Endothelial cell of umbilical vein (primary cell): ENCODE data around the gene IGF2BP2. TPM values are rescaled to one million over a fixed set of nuclear protein-coding genes. Genes with fewer than 3 reads are reported as not detected.

Experiments used
- BruUV-seq: library from RNA; stranded (reverse); fragments of 400-500 nt; replicated peaks from 2 replicates; lab custom pipeline; 2021; lab: Mats Ljungman, UMichigan
- CTCF ChIA-PET: fragments of 300-600, 350-600 bp; sonication (Branson Sonifier 250); formaldehyde crosslinking; loops from one replicate; lab custom pipeline; 2021; ENCODE audit warnings: antibody characterized with exemption, inconsistent platforms; lab: Charles Lee
- POLR2A ChIA-PET: fragments of 300-600, 350-600 bp; sonication (Branson Sonifier 250); formaldehyde crosslinking; loops from one replicate; lab custom pipeline; 2021; ENCODE audit warnings: antibody characterized with exemption, inconsistent platforms; lab: Charles Lee
- DNase-seq: peaks from one replicate; pipeline ENCODE4 v3.0.0-alpha.2; 2011; ENCODE audit warnings: low read depth, low spot score
- FAIRE-seq: peaks from 2 replicates; lab custom pipeline; 2011; peaks lifted over from hg19 to GRCh38; lab: Jason Lieb, UNC
- H2AFZ ChIP-seq: 2 replicates; pipeline ENCODE4 v1.6.0; 2012; ENCODE audit warnings: low read depth, low read length, control low read depth, inconsistent platforms
- H3K27ac ChIP-seq: 2 replicates; pipeline ENCODE4 v1.5.1; 2011; ENCODE audit warnings: low read depth, mild to moderate bottlenecking, control low read depth, low read length, moderate library complexity; ENCODE audit not compliant: insufficient read depth
- H3K27me3 ChIP-seq, 2 experiments: 2 replicates each; pipeline versions ENCODE4 v1.6.0 to v1.6.1; 2011; ENCODE audit warnings: low read length in 2 of 2, mixed read lengths in 1 of 2; ENCODE audit not compliant: control insufficient read depth in 2 of 2, insufficient read depth in 2 of 2
- H3K36me3 ChIP-seq, 2 experiments: 2 replicates in 1 of 2; 3 replicates in 1 of 2; pipeline ENCODE4 v1.5.1; 2011; ENCODE audit warnings: low read length in 2 of 2, mild to moderate bottlenecking in 1 of 2, moderate library complexity in 1 of 2; ENCODE audit not compliant: control insufficient read depth in 2 of 2, insufficient read depth in 2 of 2; ENCODE audit errors: extremely low read depth in 1 of 2
- H3K4me1 ChIP-seq: 3 replicates; pipeline ENCODE4 v1.5.1; 2011; ENCODE audit warnings: mild to moderate bottlenecking, low read length; ENCODE audit not compliant: control insufficient read depth, insufficient read depth; ENCODE audit errors: extremely low read depth
- H3K4me2 ChIP-seq: 2 replicates; pipeline ENCODE4 v1.6.1; 2011; ENCODE audit warnings: low read length, control low read depth, mixed read lengths; ENCODE audit not compliant: insufficient read depth
- H3K4me3 ChIP-seq, 3 experiments: fragments of 200-600 bp in 1 of 3; sonication (generic), shearing (Covaris generic) in 1 of 3; replicated peaks in 1 of 3; 2 replicates each; pipeline ENCODE4 v1.5.1; 2011 to 2016; ENCODE audit warnings: control low read depth in 3 of 3, low read length in 3 of 3, mild to moderate bottlenecking in 2 of 3, inconsistent platforms in 1 of 3, low read depth in 1 of 3, moderate library complexity in 1 of 3; ENCODE audit not compliant: insufficient read depth in 1 of 3
- H3K79me2 ChIP-seq: 2 replicates; pipeline ENCODE4 v1.6.0; 2012; ENCODE audit warnings: low read length, inconsistent platforms; ENCODE audit not compliant: control insufficient read depth, insufficient read depth
- H3K9ac ChIP-seq: replicated peaks from 2 replicates; pipeline ENCODE3; 2011; ENCODE audit warnings: low read length, control low read depth; ENCODE audit not compliant: insufficient read depth; ENCODE audit errors: extremely low read depth
- H3K9me1 ChIP-seq: replicated peaks from 3 replicates; pipeline ENCODE4 v1.6.0; 2011; ENCODE audit warnings: mild to moderate bottlenecking, low read length; ENCODE audit not compliant: control insufficient read depth, insufficient read depth; ENCODE audit errors: extremely low read depth
- H3K9me3 ChIP-seq: replicated peaks from 2 replicates; pipeline ENCODE4 v1.5.1; 2012; ENCODE audit warnings: low read length, inconsistent platforms; ENCODE audit not compliant: control insufficient read depth, insufficient read depth
- H4K20me1 ChIP-seq: replicated peaks from 2 replicates; pipeline ENCODE3; 2011; ENCODE audit warnings: mild to moderate bottlenecking, low read length; ENCODE audit not compliant: control insufficient read depth, insufficient read depth; ENCODE audit errors: extremely low read depth
- GATA2 ChIP-seq: IDR thresholded peaks from 2 replicates; pipeline ENCODE4 v1.7.0; 2011; ENCODE audit warnings: low read depth, mild to moderate bottlenecking, moderate library complexity, mixed read lengths, low read length; ENCODE audit not compliant: insufficient read length, insufficient read depth
- MYC ChIP-seq: IDR thresholded peaks from one replicate; pipeline ENCODE4 v1.6.1; 2011; ENCODE audit warnings: mild to moderate bottlenecking, low read depth, low read length
- POLR2A ChIP-seq: IDR thresholded peaks from 2 replicates; pipeline ENCODE4 v1.6.1; 2012; ENCODE audit warnings: low read depth, mild to moderate bottlenecking, control low read depth, low read length
- POLR2AphosphoS5 ChIP-seq: IDR thresholded peaks from 2 replicates; pipeline ENCODE4 v1.6.1; 2012; ENCODE audit warnings: low read depth, mild to moderate bottlenecking, control low read depth, low read length, moderate library complexity; ENCODE audit not compliant: insufficient read depth
- dilution Hi-C: fragments of 300-500 bp; cut with MboI; formaldehyde crosslinking; loops from one replicate; pipeline ENCODE4 v1.15.0; 2019; ENCODE audit warnings: low sequenced_read_pairs; ENCODE audit not compliant: extremely low pct_ligation_motif_present
- intact Hi-C: fragments of 100-400 bp; cut with micrococcal nuclease; formaldehyde crosslinking; loops from one replicate; pipeline ENCODE4 v1.10.0; 2022
- polyA plus RNA-seq, 4 experiments: library from polyadenylated mRNA; depleted of rRNA in 3 of 4; stranded (reverse) in 3 of 4; unstranded in 1 of 4; fragments of >200 nt; gene quantifications; 2 replicates each; pipeline versions ENCODE4 v1.2.1 to v1.2.3, GENCODE V29; 2011 to 2012; ENCODE audit warnings: missing spikeins in 1 of 4
- total RNA-seq: library from RNA; stranded (reverse); gene quantifications from 2 replicates; pipeline ENCODE4 v1.2.3, GENCODE V29; 2021
- TF ChIP-seq, protein P1 (sequence below): IDR thresholded peaks from 2 replicates; pipeline ENCODE4 v1.6.1; 2011; ENCODE audit not compliant: insufficient read depth, insufficient read length

IGF2BP2 gene
- total and polyA plus RNA-seq, 2 donors (not counting 3 experiments of a cell fraction or from before 2014, with no cell fraction given) = 10.7 to 130 TPM

- TF ChIP-seq GATA2 = no peak
- dilution Hi-C loops (no loop called here), intact Hi-C loops (no loop called here)
- Histone ChIP-seq H3K9me1 (no peaks in the 10 kb centered on the region), H3K4me1 (peaks cover 10% of the 10 kb centered on the region), H4K20me1 (no peaks in the 10 kb centered on the region), H3K27me3 (no peaks in the 10 kb centered on the region), H3K9ac (no peak overlapping the region), H3K36me3 (peaks cover 0 to 5% of the 10 kb centered on the region in 2 experiments), H3K79me2 (peaks cover 91% of the 10 kb centered on the region), H2AFZ (no peak overlapping the region), H3K4me2 (no peak overlapping the region), H3K4me3 (no peak overlapping the region), H3K9me3 (no peaks in the 10 kb centered on the region), H3K27ac (no peak overlapping the region)
- no TSS peak for BruUV-seq
- no peak for DNase-seq
- ChIA-PET CTCF (interaction anchor here (1.0 to 1.2 kb wide), 2 partner anchors 15 to 94 kb away, joined by 3 read pairs; no protein-coding TSS in a partner anchor), POLR2A (no interaction called here)
- no peak for FAIRE-seq
Measured at GRCh38 chr3:185753354-185753753, 71.5 kb downstream of the IGF2BP2 start.

DNA sequence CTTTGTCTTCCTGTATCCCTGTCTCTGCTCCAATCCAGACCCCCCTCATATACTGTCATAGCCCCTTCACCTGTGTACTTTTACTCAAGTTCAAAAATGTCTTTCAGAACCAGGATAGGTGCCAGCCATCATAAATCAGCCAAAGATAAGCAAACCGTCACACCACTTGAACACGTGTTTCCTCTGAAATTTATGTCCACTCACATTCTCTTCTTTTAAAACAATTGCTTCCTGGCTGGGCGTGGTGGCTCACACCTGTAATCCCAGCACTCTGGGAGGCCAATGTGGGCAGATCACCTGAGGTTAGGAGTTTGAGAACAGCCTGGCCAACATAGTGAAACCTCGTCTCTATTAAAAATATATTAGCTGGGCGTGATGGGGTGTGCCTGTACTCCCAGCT lies 74.1 kb downstream of the IGF2BP2 start:
- intact Hi-C loops = no loop called here
- DNase-seq (no peak), FAIRE-seq (no peak)
- Histone ChIP-seq H4K20me1 (no peaks in the 10 kb centered on the region), H2AFZ (no peak overlapping the region), H3K27me3 (no peaks in the 10 kb centered on the region), H3K9me3 (no peaks in the 10 kb centered on the region), H3K4me3 (no peak overlapping the region), H3K79me2 (peaks cover 88% of the 10 kb centered on the region), H3K4me2 (no peak overlapping the region), H3K9me1 (no peaks in the 10 kb centered on the region), H3K27ac (no peak overlapping the region), H3K4me1 (peaks cover 16% of the 10 kb centered on the region), H3K36me3 (peaks cover 0 to 3% of the 10 kb centered on the region in 2 experiments), H3K9ac (no peak overlapping the region)
- ChIA-PET CTCF (interaction anchor here (2.0 to 2.4 kb wide), 2 partner anchors 10 to 90 kb away, joined by 5 to 7 read pairs; no protein-coding TSS in a partner anchor), POLR2A (no interaction called here)
- no TSS peak for BruUV-seq
- TF ChIP-seq, protein P1, sequence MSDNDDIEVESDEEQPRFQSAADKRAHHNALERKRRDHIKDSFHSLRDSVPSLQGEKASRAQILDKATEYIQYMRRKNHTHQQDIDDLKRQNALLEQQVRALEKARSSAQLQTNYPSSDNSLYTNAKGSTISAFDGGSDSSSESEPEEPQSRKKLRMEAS = peak; percentile 24
- TF ChIP-seq POLR2A (no peak), POLR2AphosphoS5 (no peak), MYC (no peak)
- dilution Hi-C loops = no loop called here
